Parathyroid adenoma (tissue), 2 donors: ENCODE results near the gene CYBA.

Experiments
- H2AFZ ChIP-seq: fragments of 300-600 bp; sonication (generic); one replicate; pipeline ENCODE4 v1.7.0; 2017; ENCODE audit warnings: antibody characterized with exemption, mild to moderate bottlenecking
- H3K27ac ChIP-seq: fragments of 300-600 bp; sonication (generic); one replicate; pipeline ENCODE4 v1.7.0; 2017
- H3K27me3 ChIP-seq: fragments of 300-600 bp; sonication (generic); one replicate; pipeline ENCODE4 v1.7.0; 2017; ENCODE audit warnings: low read length; ENCODE audit not compliant: control insufficient read depth, insufficient read depth
- H3K36me3 ChIP-seq: fragments of 300-600 bp; sonication (generic); one replicate; pipeline ENCODE4 v1.7.0; 2017; ENCODE audit warnings: low read length; ENCODE audit not compliant: control insufficient read depth, insufficient read depth
- H3K4me1 ChIP-seq: fragments of 300-600 bp; sonication (generic); one replicate; pipeline ENCODE4 v1.7.0; 2017; ENCODE audit warnings: control low read depth
- H3K4me2 ChIP-seq: fragments of 300-600 bp; sonication (generic); one replicate; pipeline ENCODE4 v1.7.0; 2017; ENCODE audit warnings: low read length
- H3K4me3 ChIP-seq: fragments of 300-600 bp; sonication (generic); one replicate; pipeline ENCODE4 v1.7.0; 2017; ENCODE audit warnings: low read depth, low read length
- H3K79me2 ChIP-seq: fragments of 300-600 bp; sonication (generic); one replicate; pipeline ENCODE4 v1.7.0; 2017; ENCODE audit warnings: control low read depth
- H3K9ac ChIP-seq: fragments of 300-600 bp; sonication (generic); one replicate; pipeline ENCODE4 v1.7.0; 2017; ENCODE audit warnings: mild to moderate bottlenecking
- H3K9me3 ChIP-seq: fragments of 300-600 bp; sonication (generic); one replicate; pipeline ENCODE4 v1.7.0; 2017; ENCODE audit warnings: low read length; ENCODE audit not compliant: control insufficient read depth
- TF ChIP-seq, protein P1 (sequence below): fragments of 300-600 bp; sonication (generic); IDR thresholded peaks from one replicate; pipeline ENCODE4 v1.7.0; 2017; ENCODE audit warnings: antibody characterized with exemption, mild to moderate bottlenecking
- donor health status: primary hyperparathyroidism.

CYBA gene

DNA sequence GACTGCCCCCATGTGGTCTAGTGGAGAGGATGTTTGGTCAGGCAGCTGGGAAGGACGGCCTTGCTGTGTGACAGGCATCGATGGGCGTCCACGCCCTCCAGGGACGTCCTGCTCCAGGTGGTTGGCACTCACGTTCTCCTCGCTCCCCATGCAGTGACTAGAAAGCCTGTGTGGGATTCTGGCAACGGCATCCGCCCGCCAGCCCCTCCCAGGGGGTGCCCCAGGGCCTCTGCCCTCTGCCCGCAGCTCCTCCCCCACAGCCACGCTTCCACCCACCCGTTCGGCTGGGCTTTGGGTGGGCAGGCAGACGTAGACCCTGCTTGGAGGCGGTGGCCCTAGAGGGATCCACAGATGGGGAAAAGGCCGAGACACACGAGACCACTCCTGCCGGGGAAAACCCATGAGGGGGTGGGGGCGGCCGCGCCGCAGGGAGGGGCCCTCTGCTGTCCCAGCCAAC lies 17.1 kb downstream of the CYBA start:
- Histone ChIP-seq H2AFZ (no peak overlapping the region), H3K36me3 (no peaks in the 10 kb centered on the region), H3K4me1 (no peaks in the 10 kb centered on the region), H3K9ac (no peak overlapping the region), H3K27ac (no peak overlapping the region), H3K79me2 (no peaks in the 10 kb centered on the region), H3K9me3 (no peaks in the 10 kb centered on the region), H3K4me2 (no peak overlapping the region), H3K4me3 (no peak overlapping the region), H3K27me3 (no peaks in the 10 kb centered on the region)
- TF ChIP-seq, protein P1, sequence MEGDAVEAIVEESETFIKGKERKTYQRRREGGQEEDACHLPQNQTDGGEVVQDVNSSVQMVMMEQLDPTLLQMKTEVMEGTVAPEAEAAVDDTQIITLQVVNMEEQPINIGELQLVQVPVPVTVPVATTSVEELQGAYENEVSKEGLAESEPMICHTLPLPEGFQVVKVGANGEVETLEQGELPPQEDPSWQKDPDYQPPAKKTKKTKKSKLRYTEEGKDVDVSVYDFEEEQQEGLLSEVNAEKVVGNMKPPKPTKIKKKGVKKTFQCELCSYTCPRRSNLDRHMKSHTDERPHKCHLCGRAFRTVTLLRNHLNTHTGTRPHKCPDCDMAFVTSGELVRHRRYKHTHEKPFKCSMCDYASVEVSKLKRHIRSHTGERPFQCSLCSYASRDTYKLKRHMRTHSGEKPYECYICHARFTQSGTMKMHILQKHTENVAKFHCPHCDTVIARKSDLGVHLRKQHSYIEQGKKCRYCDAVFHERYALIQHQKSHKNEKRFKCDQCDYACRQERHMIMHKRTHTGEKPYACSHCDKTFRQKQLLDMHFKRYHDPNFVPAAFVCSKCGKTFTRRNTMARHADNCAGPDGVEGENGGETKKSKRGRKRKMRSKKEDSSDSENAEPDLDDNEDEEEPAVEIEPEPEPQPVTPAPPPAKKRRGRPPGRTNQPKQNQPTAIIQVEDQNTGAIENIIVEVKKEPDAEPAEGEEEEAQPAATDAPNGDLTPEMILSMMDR: no peak

DNA sequence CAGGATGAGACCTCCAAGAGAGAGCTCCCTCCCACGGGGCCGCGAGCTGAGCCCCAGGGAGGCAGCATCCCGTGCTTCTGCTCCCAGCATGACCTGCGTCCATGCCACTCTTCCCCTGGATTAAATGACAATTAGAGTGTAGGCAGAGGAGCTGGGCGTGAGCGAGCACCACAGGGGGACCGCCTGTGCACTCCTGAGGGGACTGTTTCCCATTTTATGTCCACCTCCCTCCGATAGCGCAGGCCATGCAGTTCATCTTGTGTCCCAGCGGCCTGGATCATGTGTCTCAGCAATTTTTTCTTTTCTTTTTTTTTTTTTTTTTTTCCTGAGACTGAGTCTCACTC lies 18.3 kb downstream of the CYBA start:
- TF ChIP-seq, protein P1: no peak
- no peak overlapping the region for H3K4me2 ChIP-seq

DNA sequence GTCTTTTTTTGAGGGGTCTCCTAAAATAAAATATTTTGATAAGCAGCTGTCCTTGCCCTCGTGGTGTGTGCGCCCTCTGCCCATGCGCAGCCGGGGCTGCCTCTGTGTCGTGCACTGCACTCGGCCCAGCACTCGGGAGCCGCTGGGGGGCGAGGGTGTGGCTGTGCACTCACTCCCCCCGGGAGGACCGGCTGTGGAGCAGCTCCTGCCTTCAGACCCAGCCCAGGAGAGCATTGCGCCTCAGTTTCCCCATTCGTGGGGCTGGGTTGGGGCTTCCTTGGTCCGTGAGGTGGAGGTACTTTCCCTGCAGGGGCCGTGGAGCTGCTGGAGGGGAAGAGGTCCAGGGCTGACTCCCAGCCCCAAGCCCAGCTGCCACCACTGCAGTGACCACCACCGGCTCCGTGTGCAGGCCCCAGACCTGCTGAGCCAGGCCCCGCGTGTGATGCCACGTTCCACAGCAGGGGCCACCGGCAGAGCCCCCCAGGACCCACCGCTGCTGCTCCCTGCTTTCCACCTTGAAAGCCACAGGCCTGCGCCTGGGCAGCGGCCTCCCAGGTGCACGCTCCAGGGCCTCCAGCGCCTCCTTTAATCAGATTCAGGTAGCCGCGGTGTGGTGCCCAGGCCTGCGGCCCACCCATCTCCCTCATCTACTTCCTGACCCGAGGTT lies 18.8 kb downstream of the CYBA start:
- no peaks in the 10 kb centered on the region for H3K36me3 ChIP-seq
- TF ChIP-seq, protein P1: no peak
- no peaks in the 10 kb centered on the region for H3K79me2 ChIP-seq
- no peaks in the 10 kb centered on the region for H3K4me1 ChIP-seq
- H3K4me2 ChIP-seq: no peak overlapping the region
- no peaks in the 10 kb centered on the region for H3K27me3 ChIP-seq
- H3K9me3 ChIP-seq: no peaks in the 10 kb centered on the region
- no peak overlapping the region for H3K9ac ChIP-seq
- no peak overlapping the region for H3K27ac ChIP-seq
- H3K4me3 ChIP-seq: no peak overlapping the region
- no peak overlapping the region for H2AFZ ChIP-seq

More for the DNA sequence above, 18.3 kb downstream of the CYBA start:
- Histone ChIP-seq H3K27me3 (no peaks in the 10 kb centered on the region), H3K36me3 (no peaks in the 10 kb centered on the region), H3K9me3 (no peaks in the 10 kb centered on the region), H2AFZ (no peak overlapping the region), H3K27ac (no peak overlapping the region), H3K4me1 (no peaks in the 10 kb centered on the region), H3K4me3 (no peak overlapping the region), H3K79me2 (no peaks in the 10 kb centered on the region), H3K9ac (no peak overlapping the region)

GRCh38 chr16:88631384-88631783 lies 19.5 kb downstream of the CYBA start:
- H2AFZ ChIP-seq: no peak overlapping the region
- no peak overlapping the region for H3K4me3 ChIP-seq
- H3K9me3 ChIP-seq: no peaks in the 10 kb centered on the region
- no peak overlapping the region for H3K4me2 ChIP-seq
- H3K4me1 ChIP-seq: no peaks in the 10 kb centered on the region
- no peaks in the 10 kb centered on the region for H3K27me3 ChIP-seq
- H3K79me2 ChIP-seq: no peaks in the 10 kb centered on the region
- H3K36me3 ChIP-seq: no peaks in the 10 kb centered on the region
- TF ChIP-seq, protein P1: no peak
- no peak overlapping the region for H3K9ac ChIP-seq
- H3K27ac ChIP-seq: no peak overlapping the region

GRCh38 chr16:88630941-88631340 lies 19.9 kb downstream of the CYBA start:
- H3K79me2 ChIP-seq: no peaks in the 10 kb centered on the region
- no peak overlapping the region for H3K9ac ChIP-seq
- H2AFZ ChIP-seq: no peak overlapping the region
- H3K27me3 ChIP-seq: no peaks in the 10 kb centered on the region
- H3K4me3 ChIP-seq: no peak overlapping the region
- no peaks in the 10 kb centered on the region for H3K36me3 ChIP-seq
- H3K27ac ChIP-seq: no peak overlapping the region
- H3K4me2 ChIP-seq: no peak overlapping the region
- no peaks in the 10 kb centered on the region for H3K4me1 ChIP-seq
- H3K9me3 ChIP-seq: no peaks in the 10 kb centered on the region
- TF ChIP-seq, protein P1: no peak
